Stimulated activated memory B cell treated with anti-CD40 and anti-IgM and Interleukin-4, amounts not matched to agents 10 μg/mL and 1 μg/mL and 100 μg/mL, for 72 hours (primary cell): ENCODE measurements around the gene MTHFD2L.
"Not testable (repeated sequence)": the region's sequence is repeated elsewhere in the genome, so short reads cannot be mapped to it uniquely, and the experiment has no call there.

Source experiments
- ATAC-seq: fragments of 150-1000 bp; cut with Tn5 transposase; 2 replicates; pipeline ENCODE4 v1.10.0; 2021
- H3K27ac Mint-ChIP-seq: one replicate; pipeline ENCODE4 v1.8.0; 2022; ENCODE audit warnings: mild to moderate bottlenecking, mixed read lengths
- H3K27me3 Mint-ChIP-seq: one replicate; pipeline ENCODE4 v1.8.0; 2022; ENCODE audit warnings: mixed read lengths
- H3K36me3 Mint-ChIP-seq: one replicate; pipeline ENCODE4 v1.8.0; 2022; ENCODE audit warnings: mixed read lengths
- H3K4me1 Mint-ChIP-seq: one replicate; pipeline ENCODE4 v1.8.0; 2022; ENCODE audit warnings: mixed read lengths
- H3K4me3 Mint-ChIP-seq: one replicate; pipeline ENCODE4 v1.8.0; 2022; ENCODE audit warnings: mild to moderate bottlenecking, moderate library complexity, mixed read lengths
- H3K9me3 Mint-ChIP-seq: one replicate; pipeline ENCODE4 v1.8.0; 2022; ENCODE audit warnings: mixed read lengths

The MTHFD2L gene

DNA sequence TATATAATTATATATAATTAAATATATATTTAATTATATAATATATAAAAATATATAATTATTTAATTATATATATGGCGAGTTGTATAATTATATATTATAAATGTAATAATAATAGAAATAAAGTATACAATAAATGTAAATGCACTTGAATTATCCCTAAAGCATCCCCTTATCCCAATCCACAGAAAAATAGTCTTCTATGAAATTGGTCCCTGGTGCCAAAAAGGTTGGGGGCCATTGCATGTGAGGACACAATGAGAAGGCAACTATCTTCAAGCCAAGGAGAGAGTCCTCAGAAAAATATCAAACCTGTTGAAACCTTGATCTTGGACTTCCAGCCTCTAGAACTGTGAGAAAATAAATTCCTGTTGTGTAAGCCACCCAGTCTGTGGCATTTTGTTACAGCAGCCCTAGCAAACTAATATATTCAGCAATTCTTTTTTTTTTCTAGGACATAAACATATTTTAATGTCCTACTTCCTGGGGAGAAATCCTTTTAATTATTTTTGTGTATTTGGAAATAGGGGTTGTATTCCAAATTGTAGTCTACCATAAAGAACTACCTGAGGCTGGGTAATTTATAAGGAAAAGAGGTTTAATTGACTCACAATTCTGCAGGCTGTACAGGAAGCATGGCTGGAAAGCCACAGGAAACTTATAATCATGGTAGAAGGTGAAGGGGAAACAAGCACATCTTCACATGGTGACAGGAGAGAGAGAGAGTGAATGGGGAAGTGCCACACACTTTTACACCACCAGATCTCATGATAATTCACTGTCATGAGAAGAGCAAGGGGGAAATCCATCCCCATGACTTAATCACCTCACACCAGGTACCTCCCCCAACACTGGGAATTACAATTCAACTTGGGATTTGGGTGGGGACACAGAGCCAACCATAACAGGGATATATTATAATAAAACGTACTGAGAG, 36.0 kb upstream of the MTHFD2L start:
- no peak overlapping the region for H3K4me3 Mint-ChIP-seq
- H3K27ac Mint-ChIP-seq: no peak overlapping the region
- no peaks in the 10 kb centered on the region for H3K36me3 Mint-ChIP-seq
- no peak for ATAC-seq
- H3K27me3 Mint-ChIP-seq: no peaks in the 10 kb centered on the region
- peaks cover 6% of the 10 kb centered on the region for H3K9me3 Mint-ChIP-seq
- H3K4me1 Mint-ChIP-seq: no peaks in the 10 kb centered on the region

DNA sequence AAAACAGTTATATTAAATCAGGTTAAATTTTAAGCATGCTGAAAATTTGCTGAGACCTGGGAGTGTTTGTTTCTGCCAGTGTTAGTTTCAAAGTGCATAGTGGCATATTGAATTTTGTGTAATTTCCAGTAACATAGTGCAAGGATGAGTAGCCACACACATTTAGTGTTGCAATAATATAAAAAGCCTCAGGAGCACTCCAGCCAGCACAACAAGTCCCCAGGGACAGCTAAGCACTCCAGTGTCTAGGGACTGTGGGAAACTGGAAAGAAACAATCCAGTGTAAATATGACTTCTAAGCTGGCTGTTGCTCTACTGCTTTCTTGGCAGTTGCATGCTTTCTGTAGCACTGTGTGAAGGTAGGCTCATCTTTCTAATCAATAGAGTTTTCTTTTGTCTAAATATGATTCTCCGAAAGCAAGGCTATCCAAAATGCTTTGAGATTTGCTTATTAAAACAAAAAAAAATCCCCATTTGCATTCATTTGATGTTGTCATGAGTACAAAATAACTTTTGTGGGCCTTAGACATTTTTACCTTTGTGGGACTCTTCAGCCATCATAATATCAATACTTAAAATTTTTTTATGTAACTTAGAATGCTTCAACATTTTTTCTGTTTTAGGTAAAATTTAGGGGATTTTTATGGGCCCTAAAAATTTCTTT, 34.7 kb upstream of the MTHFD2L start:
- H3K36me3 Mint-ChIP-seq: no peaks in the 10 kb centered on the region
- no peak overlapping the region for H3K4me3 Mint-ChIP-seq
- H3K9me3 Mint-ChIP-seq: peaks cover 6% of the 10 kb centered on the region
- no peak overlapping the region for H3K27ac Mint-ChIP-seq
- no peak for ATAC-seq
- peaks cover 10% of the 10 kb centered on the region for H3K27me3 Mint-ChIP-seq
- H3K4me1 Mint-ChIP-seq: no peaks in the 10 kb centered on the region

DNA sequence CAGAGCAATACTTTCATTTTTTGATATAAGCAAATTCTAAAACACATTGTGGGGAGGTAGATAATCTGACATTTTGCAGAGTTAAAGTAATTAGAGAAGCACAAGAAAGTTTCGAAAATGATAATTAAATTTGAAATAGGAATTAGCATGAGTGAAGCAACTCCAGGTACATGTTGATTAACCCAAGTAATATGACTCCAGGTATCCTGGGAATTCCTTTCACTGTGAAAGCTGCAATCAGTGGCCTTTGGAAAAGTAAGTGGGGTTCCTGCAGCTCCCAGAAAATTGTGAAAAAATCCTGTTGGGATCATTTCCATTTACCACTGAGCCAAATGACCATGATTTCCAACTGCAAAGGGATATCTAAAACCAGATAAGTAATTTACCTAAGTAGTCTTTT, 32.9 kb upstream of the MTHFD2L start:
- Mint-ChIP-seq H3K4me1 (no peaks in the 10 kb centered on the region), H3K27ac (no peak overlapping the region), H3K36me3 (no peaks in the 10 kb centered on the region), H3K4me3 (no peak overlapping the region), H3K27me3 (peaks cover 28% of the 10 kb centered on the region), H3K9me3 (peaks cover 6% of the 10 kb centered on the region)
- no peak for ATAC-seq

DNA sequence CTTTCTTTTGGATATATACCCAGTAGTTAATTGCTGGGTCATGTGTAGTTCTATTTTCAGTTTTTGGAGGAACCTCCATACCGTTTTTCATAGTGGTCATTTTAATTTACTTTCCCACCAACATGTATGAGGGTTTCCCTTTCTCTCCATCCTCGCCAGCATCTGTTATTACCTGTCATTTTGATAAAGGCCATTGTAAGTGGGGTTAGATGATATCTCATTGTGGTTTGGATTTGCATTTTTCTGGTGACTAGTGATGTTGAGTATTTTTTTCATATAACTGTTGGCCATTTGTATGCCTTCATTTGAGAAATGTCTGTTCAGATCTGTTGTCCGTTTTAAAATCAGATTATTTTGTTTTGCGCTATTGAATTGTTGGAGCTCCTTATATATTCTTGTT, 30.2 kb upstream of the MTHFD2L start:
- H3K4me1 Mint-ChIP-seq: no peaks in the 10 kb centered on the region
- H3K27me3 Mint-ChIP-seq: peaks cover 29% of the 10 kb centered on the region
- no peak for ATAC-seq
- H3K27ac Mint-ChIP-seq: no peak overlapping the region
- no peaks in the 10 kb centered on the region for H3K36me3 Mint-ChIP-seq
- no peak overlapping the region for H3K4me3 Mint-ChIP-seq
- no peaks in the 10 kb centered on the region for H3K9me3 Mint-ChIP-seq

DNA sequence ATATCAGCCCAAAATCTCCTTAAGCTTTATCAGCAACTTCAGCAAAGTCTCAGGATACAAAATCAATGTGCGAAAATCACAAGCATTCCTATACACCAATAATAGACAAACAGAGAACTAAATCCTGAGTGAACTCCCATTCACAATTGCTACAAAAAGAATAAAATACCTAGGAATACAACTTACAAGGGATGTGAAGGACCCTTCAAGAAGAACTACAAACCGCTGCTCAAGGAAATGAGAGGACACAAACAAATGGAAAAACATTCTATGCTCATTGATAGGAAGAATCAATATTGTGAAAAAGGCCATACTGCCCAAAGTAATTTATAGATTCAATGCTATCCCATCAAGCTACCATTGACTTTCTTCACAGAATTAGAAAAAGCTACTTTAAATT, 27.1 kb upstream of the MTHFD2L start:
- H3K4me1 Mint-ChIP-seq, H3K36me3 Mint-ChIP-seq, H3K9me3 Mint-ChIP-seq, H3K4me3 Mint-ChIP-seq, H3K27ac Mint-ChIP-seq, ATAC-seq: not testable (repeated sequence)
- peaks cover 31% of the 10 kb centered on the region for H3K27me3 Mint-ChIP-seq

DNA sequence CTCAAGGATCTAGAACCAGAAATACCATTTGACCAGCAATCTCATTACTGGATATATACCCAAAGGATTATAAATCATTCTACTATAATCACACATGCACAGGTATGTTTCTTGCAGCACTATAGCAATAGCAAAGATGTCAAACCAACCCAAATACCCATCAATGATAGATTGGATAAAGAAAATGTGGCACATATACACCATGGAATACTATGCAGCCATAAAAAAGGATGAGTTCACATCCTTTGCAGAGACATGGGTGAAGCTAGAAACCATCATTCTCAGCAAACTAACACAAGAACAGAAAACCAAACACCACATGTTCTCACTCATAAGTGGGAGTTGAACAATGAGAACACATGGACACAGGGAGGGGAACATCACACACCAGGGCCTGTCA, 25.7 kb upstream of the MTHFD2L start:
- not testable (repeated sequence) for H3K4me3 Mint-ChIP-seq, H3K9me3 Mint-ChIP-seq, H3K36me3 Mint-ChIP-seq, H3K27ac Mint-ChIP-seq, ATAC-seq, H3K4me1 Mint-ChIP-seq
- peaks cover 45% of the 10 kb centered on the region for H3K27me3 Mint-ChIP-seq

DNA sequence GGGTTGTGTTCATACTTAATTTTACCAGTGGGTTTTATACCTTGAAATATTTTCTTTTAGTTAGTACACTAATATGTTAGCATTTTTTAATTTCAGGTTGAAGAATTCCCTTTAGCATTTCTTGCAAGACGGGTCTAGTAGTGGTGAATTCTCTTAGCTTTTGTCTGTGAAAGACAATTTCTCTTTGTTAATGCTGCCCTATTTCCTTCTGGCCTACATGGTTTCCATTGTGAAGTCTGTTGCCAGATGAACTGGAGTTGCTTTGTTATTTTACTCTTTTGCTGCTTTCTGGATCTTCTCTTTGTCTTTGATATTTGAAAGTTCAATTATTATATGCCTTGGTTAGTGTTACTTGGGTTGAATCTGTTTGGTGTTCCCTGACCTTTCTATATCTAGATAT, 25.0 kb upstream of the MTHFD2L start:
- no peak overlapping the region for H3K27ac Mint-ChIP-seq
- ATAC-seq: no peak
- H3K9me3 Mint-ChIP-seq: peaks cover 5% of the 10 kb centered on the region
- H3K36me3 Mint-ChIP-seq: no peaks in the 10 kb centered on the region
- no peaks in the 10 kb centered on the region for H3K4me1 Mint-ChIP-seq
- no peak overlapping the region for H3K4me3 Mint-ChIP-seq
- H3K27me3 Mint-ChIP-seq: peaks cover 43% of the 10 kb centered on the region

DNA sequence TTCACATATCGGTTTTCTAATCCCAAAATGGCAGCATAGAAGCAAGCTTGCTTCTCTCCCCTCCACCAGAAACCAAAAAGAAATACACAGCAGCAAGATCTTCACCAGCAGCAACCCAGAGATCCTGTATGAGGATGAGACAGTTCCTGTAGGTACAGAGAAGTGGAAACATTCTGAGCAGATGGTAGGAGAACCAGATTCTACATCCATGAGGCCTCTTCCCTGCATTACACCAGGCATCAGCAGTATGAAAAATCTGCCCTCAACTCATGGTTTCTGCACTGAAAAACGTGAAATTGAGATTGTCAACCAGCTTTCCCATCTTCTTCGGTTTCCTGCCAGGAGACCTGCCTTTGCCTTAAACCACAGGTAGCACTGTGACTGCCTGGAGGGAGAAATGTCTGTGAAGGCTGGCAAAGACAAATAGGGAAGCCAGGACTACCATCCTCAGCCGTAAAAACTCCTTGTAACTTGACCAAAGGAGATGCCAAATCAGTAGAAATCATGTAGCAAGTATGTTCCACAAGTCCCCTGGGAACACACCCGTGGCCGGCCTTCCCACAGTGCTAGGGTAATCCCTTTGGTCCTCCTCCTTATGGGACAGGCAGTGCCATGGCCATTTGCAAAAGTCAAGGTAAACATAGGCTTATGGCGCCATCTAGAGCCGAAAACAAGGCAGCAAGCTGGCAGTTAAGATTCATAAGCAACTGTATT, 24.0 kb upstream of the MTHFD2L start:
- no peak overlapping the region for H3K27ac Mint-ChIP-seq
- H3K9me3 Mint-ChIP-seq: peaks cover 5% of the 10 kb centered on the region
- H3K27me3 Mint-ChIP-seq: peaks cover 33% of the 10 kb centered on the region
- no peaks in the 10 kb centered on the region for H3K4me1 Mint-ChIP-seq
- no peak overlapping the region for H3K4me3 Mint-ChIP-seq
- H3K36me3 Mint-ChIP-seq: no peaks in the 10 kb centered on the region
- no peak for ATAC-seq

DNA sequence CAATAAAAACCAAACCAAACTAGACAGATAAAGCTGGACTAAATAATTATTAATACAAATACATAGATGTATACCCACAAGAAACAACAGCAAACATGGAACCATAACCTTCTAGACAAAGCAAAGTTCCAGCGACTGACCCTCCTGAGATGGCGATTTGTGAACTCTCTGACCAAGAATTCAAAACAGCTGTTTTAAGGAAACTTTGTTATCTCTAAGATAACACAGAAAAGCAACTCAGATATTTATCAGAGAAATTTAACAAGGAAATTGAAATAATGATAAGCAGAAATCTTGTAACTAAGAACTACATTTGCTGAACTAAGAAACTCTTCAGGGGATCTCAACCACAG, 23.4 kb upstream of the MTHFD2L start:
- Mint-ChIP-seq H3K27ac (no peak overlapping the region), H3K4me3 (no peak overlapping the region), H3K4me1 (no peaks in the 10 kb centered on the region), H3K9me3 (peaks cover 5% of the 10 kb centered on the region), H3K27me3 (peaks cover 28% of the 10 kb centered on the region), H3K36me3 (no peaks in the 10 kb centered on the region)
- no peak for ATAC-seq

DNA sequence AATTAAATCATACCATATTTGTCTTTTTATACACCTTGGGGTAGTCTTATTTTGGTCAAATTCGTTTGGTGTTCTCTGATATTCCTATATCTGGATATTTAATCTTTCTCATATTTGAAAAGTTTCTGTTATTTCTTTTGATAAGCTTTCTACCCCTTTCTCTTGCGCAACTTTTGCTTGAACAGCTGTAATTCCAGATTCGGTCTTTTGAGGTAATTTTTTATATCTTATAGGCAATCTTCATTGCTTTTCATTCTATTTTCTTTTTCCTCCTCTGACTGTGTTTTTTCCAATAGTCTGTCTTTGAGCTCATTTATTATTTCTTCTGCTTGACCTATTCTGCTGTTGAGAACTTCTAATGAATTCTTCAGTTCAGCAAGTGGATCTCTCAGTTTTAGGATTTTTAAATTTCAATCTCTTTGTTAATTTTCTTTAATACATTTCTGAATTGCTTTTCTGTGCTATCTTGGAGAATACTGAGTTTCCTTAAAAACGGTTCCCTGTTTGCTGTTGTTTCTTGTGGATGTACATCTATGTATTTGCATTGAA, 11.3 kb upstream of the MTHFD2L start:
- Mint-ChIP-seq H3K27me3 (peaks cover 62% of the 10 kb centered on the region), H3K4me1 (no peaks in the 10 kb centered on the region), H3K27ac (no peak overlapping the region), H3K9me3 (peaks cover 11% of the 10 kb centered on the region), H3K36me3 (no peaks in the 10 kb centered on the region), H3K4me3 (no peak overlapping the region)
- no peak for ATAC-seq

DNA sequence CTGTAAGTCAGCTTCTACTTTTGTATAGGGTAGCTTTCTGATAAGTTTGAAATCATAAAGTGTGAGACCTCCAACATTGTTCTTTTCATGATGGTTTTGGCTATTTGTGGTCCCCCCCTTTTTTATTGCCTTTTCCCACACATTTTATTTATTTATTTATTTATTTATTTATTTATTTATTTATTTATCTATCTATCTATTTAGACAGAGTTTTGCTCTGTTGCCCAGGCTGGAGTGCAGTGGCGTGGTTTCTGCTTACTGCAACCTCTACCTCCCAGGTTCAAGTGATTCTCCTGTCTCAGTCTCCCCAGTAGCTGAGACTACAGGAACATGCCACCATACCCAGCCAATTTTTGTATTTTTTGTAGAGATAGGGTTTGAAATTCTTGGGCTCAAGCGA, 9.7 kb upstream of the MTHFD2L start:
- no peak overlapping the region for H3K27ac Mint-ChIP-seq
- no peaks in the 10 kb centered on the region for H3K4me1 Mint-ChIP-seq
- peaks cover 54% of the 10 kb centered on the region for H3K27me3 Mint-ChIP-seq
- no peaks in the 10 kb centered on the region for H3K36me3 Mint-ChIP-seq
- no peak overlapping the region for H3K4me3 Mint-ChIP-seq
- ATAC-seq: no peak
- peaks cover 11% of the 10 kb centered on the region for H3K9me3 Mint-ChIP-seq

DNA sequence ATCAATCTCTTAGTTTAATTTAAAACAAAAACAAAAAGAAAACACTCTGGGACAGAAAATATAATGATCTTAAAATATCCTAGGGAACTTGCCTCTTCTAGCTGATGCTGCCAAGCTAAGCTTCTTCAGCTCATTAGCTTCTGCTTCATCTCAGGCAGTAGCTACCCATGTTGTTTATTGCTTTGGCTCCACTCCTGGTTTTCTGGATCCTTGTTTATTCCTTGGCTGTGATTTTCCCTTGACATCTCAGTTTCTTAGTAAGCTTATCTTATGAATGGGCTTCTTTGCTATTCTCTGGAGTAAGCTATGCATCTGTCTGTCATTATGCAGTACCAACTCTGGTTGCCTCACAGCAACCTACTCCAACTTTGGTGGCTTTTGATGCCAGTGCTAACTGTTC, 5.1 kb upstream of the MTHFD2L start:
- Mint-ChIP-seq H3K4me1 (no peaks in the 10 kb centered on the region), H3K27me3 (peaks cover 18% of the 10 kb centered on the region), H3K9me3 (no peaks in the 10 kb centered on the region), H3K27ac (no peak overlapping the region), H3K36me3 (no peaks in the 10 kb centered on the region), H3K4me3 (no peak overlapping the region)
- ATAC-seq: no peak

DNA sequence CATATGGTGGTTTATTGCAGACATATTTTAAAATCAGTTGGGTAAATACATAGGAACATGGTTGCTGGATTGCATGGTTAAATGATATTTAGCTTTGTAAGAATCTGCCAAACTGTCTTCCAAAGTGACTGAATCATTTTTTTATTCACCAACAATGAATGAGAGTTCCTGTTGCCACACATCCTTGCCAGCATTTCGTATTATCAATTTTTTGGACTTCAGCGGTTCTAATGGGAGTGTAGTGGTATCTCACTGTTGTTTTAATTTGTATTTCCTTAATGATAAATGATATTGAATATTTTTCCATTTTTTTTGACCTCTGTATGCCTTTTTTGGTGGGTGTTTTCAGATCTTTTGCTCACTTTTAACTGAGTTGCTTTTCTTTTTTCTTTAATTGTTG, 1.4 kb upstream of the MTHFD2L start:
- Mint-ChIP-seq H3K4me3 (no peak overlapping the region), H3K9me3 (no peaks in the 10 kb centered on the region), H3K4me1 (peaks cover 16% of the 10 kb centered on the region), H3K36me3 (peaks cover 6% of the 10 kb centered on the region), H3K27me3 (no peaks in the 10 kb centered on the region), H3K27ac (no peak overlapping the region)
- no peak for ATAC-seq

DNA sequence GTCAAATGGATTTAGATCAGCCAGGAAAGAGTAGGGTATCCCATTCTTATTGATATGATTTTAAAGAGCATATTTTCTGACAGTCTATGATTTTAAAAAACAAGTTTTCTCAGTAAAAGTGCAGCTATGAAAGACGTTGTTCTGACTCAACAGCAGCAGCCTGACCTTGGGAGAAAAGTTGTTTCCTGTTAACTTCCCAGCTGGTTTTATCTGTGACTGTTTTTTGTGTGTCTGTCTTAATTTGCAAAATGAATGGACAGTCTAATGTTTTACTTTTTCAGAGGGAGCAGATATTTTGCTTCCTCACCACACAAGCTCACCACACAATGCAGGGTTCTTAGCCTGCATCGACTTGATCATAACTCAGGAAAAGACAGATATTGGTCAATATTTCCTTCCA, 764 bp upstream of the MTHFD2L start:
- no peak for ATAC-seq
- H3K9me3 Mint-ChIP-seq: no peaks in the 10 kb centered on the region
- H3K4me3 Mint-ChIP-seq: peak overlapping the region; percentile 84
- peaks cover 10% of the 10 kb centered on the region for H3K36me3 Mint-ChIP-seq
- peak overlapping the region; percentile 74 for H3K27ac Mint-ChIP-seq
- H3K27me3 Mint-ChIP-seq: no peaks in the 10 kb centered on the region
- H3K4me1 Mint-ChIP-seq: peaks cover 20% of the 10 kb centered on the region

DNA sequence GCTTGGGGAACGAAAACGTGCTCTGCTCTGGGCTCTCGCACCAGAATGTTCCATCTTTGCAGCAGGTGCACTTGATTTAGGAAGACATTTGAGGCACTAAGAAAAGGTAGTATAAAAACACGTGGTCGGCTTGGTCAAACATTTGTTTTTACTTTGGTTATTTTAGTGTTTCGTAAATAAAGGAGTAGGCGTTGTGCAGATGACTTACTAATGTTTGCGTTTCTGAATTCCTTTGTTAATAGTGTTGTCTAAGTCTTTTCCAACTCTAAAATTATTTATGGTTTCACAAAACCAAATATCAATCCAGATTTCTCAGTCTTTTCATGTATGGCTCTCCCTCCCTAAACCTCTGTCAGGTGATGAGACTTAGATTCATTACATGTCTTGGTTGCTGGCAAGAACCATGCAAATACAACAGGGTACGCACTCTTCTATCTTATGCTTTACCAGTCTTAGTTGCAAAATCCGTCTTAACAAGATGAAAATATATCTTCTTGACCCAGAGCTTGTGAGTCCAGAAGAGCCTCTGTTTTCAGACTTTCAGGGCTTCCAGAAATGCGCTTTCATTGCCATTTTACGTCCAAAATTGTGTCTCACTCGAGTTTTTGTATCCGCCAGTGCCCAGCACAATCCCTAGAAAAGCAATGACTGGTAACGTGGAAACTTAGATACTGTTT, 686 bp downstream of the MTHFD2L start:
- Mint-ChIP-seq H3K9me3 (no peaks in the 10 kb centered on the region), H3K27me3 (no peaks in the 10 kb centered on the region), H3K4me3 (peak overlapping the region; percentile 84), H3K4me1 (peaks cover 20% of the 10 kb centered on the region), H3K36me3 (peaks cover 10% of the 10 kb centered on the region), H3K27ac (peak overlapping the region; percentile 74)
- no peak for ATAC-seq
